A549 (cell line): ENCODE measurements around the gene PLXNC1.

Source experiments
- CHD2 ChIP-seq: fragments of 150-350 bp; IDR thresholded peaks from 2 replicates; pipeline ENCODE4 v1.6.1; 2014; ENCODE audit warnings: low read length; ENCODE audit not compliant: partially characterized antibody
- POLR2A ChIP-seq: IDR thresholded peaks from 2 replicates; pipeline ENCODE4 v1.6.1; 2012; ENCODE audit warnings: mild to moderate bottlenecking, low read length
- RNF2 ChIP-seq: fragments of 200-600 bp; sonication (generic); IDR thresholded peaks from 2 replicates; pipeline ENCODE4 v1.6.1; 2016; ENCODE audit warnings: low read depth, mild to moderate bottlenecking, antibody characterized with exemption, moderate library complexity, borderline replicate concordance
- ZFP36 ChIP-seq: fragments of 450-650 bp; IDR thresholded peaks from 2 replicates; pipeline ENCODE4 v1.6.1; 2014; ENCODE audit warnings: borderline replicate concordance; ENCODE audit not compliant: partially characterized antibody
- ZSCAN20 ChIP-seq: fragments of 250-450 bp; sonication (Bioruptor Pico); IDR thresholded peaks from 2 replicates; pipeline ENCODE4 v1.8.0; 2022; ENCODE audit warnings: mild to moderate bottlenecking, moderate library complexity
- TF ChIP-seq, protein P1 (sequence below): fragments of >200 bp; sonication (Bioruptor Twin); formaldehyde crosslinking; IDR thresholded peaks from 3 replicates; pipeline ENCODE4 v1.5.1; 2016
- TF ChIP-seq, protein P2 (sequence below): IDR thresholded peaks from 2 replicates; pipeline ENCODE4 v1.6.1; 2012

DNA sequence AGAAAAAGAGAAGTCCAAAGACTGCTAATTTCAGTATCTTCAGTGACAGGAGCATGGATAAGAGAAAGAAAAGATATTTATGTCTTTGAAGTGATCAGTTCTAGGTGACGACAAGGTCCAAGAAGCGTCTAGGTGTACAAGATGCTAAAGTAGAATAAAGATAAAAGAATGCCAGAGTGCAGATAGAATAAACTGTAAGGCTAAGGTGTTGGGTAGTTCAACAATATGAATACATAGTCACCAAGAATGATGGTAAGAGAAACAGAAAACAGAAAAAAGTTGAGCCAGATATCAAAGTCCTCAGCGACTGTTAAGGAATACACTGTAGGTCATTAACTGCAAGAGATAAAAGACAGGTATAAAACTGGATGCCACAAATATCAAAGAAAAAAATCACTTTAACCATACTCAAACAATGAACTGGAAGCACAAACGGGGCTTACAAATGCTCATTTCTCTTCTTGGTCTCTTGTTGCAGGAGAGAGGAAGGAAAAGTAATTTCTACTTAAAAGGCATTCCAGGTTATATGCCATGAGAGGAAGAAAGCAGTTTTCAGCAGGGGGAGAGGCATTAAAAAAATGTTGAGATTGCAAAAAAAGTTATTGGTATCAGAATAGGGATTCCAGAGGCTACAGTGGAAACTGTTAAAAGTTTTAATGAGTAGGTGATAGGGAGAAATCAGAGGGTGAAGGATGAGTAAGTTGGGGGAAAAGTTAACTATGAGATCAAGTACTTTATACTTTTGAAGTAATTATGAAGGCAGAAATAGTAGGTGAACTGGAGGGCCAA lies 189.8 kb downstream of the PLXNC1 start:
- TF ChIP-seq, protein P1, sequence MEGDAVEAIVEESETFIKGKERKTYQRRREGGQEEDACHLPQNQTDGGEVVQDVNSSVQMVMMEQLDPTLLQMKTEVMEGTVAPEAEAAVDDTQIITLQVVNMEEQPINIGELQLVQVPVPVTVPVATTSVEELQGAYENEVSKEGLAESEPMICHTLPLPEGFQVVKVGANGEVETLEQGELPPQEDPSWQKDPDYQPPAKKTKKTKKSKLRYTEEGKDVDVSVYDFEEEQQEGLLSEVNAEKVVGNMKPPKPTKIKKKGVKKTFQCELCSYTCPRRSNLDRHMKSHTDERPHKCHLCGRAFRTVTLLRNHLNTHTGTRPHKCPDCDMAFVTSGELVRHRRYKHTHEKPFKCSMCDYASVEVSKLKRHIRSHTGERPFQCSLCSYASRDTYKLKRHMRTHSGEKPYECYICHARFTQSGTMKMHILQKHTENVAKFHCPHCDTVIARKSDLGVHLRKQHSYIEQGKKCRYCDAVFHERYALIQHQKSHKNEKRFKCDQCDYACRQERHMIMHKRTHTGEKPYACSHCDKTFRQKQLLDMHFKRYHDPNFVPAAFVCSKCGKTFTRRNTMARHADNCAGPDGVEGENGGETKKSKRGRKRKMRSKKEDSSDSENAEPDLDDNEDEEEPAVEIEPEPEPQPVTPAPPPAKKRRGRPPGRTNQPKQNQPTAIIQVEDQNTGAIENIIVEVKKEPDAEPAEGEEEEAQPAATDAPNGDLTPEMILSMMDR = no peak
- TF ChIP-seq ZSCAN20 (CRISPR knock-in tag) (no peak), RNF2 (no peak), ZFP36 (no peak), CHD2 (no peak), POLR2A (no peak)
- TF ChIP-seq, protein P2, sequence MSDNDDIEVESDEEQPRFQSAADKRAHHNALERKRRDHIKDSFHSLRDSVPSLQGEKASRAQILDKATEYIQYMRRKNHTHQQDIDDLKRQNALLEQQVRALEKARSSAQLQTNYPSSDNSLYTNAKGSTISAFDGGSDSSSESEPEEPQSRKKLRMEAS = no peak
